HPDE6-E6E7 (cell line): ENCODE data around the gene CCDC148.
"Not testable (repeated sequence)": the region's sequence is repeated elsewhere in the genome, so short reads cannot be mapped to it uniquely, and the experiment has no call there.

ENCODE experiments used
- DNase-seq: peaks from one replicate; pipeline ENCODE4 v3.0.0; 2011; ENCODE audit warnings: missing footprints; ENCODE audit errors: extremely low spot score

Gene CCDC148

DNA sequence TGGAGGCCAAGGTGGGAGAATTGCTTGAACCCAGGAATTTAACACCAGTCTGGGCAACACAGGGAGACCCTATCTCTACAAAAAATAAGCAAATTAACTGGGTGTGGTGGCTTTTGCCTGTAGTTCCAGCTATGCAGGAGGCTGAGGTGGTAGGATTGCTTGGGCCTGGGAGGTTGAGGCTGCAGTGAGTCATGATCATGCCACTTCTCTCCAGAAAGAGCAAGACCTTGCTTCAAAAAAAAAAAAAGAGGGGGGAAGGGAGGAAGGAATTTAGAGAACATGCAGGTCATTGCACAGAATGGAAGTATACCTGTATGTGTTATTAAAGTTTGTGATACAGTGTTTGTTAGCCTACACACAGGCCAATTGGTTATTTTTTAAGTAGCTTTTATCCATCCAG, 26.0 kb upstream of the CCDC148 start:
- DNase-seq: no peak

DNA sequence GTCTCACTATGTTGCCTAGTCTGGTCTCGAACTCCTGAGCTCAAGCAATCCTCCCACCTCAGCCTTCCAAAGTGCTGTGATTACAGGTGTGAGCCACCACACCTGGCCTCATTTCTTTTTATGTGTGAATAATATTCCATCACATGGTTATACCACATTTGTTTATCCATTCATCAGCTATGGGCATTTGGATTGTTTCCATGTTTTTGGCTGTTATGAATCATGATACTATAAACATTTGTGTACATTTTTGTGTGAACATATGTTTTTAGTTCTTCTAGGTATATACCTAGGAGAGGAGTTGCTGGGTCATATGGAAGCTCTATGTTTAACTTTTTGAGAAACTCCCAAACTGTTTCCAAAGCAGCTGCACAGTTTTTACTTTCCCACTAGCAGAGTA, 24.6 kb upstream of the CCDC148 start:
- DNase-seq: no peak

DNA sequence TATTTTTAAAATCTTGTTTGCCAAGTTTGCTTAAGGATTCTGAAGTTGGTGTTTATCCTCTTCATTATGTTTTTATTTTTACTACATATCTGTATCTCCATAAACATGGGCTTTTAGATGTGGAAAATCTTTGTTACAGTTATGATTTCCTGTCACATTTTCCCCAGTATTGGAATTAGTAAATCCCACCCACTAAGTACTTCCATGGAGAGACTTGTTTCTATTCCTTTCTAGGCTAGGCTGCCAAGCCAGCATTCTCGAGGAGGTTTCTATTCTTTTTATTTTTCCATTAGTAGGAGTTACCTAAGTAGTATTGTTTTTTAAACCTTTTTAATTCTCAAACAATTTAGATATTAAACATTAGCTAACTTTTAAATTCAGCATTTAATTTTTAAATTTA, 22.3 kb upstream of the CCDC148 start:
- no peak for DNase-seq

DNA sequence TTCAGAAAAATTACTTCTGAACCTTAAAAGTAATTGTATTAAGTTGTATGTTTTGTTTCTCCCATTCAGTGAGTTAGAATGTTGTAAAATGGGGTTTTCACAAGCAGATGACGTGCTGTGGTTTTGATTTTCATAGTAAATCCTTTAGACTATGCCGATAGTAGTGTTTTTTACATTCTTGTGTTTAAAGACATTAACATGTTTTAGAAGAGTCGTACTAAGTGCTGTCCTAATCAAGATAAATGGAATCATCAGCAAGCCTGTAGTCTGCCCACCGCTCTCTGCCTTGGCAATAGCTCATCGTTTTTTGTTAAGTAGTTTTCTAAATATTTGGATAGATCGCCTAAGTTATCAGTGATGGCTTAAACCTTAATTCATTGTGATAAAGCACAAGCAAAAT, 21.7 kb upstream of the CCDC148 start:
- no peak for DNase-seq

DNA sequence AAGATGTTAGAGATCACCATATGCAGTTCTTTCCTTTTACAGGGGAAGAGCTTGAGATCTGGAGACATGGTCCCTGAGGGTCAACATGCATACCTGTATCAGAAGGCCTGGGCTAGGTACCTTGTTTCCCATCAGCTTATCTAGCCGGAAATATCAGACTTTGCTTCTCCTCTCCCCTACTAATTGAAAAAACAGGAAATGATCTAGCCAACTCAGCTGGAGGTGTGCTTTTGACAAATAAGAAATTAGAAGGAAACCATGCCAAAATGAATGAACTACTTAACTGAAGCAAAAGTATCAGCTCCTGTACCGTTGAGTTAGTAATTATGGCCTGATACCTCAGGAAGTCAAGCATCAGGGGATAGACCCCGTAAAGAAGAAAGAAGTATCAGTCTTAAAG, 20.6 kb upstream of the CCDC148 start:
- no peak for DNase-seq

DNA sequence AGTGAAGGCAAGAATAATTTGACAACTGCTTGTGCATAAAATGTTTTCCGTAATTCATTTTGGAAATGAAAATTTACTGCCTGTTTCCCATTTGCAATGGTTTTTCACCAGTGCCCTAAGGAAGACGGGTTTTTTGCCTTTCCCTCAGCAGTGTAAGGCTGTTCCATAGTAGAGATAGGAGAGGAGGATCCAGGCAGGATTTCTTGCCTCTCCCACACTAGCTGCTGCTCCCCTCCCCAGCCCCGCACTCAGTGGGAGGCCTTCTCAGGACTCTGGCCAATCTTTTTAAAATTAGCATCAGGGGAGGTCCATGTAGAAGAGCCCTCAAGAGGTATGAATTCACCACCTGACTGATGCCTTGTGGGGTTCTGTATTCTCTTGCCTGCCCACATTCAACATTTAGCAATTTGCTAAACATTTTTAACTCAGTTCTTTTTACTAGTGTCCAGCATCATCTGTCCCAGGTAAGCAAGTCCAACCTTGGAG, 18.0 kb upstream of the CCDC148 start:
- not testable (repeated sequence) for DNase-seq

DNA sequence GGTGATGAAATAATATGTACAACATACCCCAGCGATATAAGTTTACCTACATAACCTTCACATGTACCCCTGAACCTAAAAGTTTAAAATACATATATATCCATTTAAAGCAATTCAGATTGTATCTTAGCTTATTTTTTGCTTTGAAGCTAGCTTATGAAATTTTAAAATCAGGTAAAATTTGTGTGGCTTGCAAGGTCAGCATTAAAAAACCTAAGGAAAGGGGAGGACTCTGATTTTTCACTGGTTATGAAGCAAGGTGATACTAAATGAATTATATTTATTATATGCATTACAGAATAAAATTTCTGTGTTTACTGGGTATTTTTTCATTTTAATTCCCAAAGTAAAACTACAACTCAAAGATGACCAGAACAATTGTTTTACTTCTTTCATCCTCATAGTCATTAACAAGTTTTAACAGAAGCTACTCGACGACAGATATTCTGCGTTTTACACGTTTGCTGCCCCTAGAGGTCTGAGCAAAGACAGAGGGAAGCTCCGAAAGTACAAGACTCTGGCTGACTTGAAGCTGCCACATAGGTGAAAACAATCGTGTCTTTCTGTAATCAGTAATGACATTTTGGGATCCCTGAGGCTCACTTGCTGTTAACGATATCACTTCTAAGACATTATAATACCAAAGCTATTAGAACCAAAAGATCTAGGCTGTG, 17.3 kb upstream of the CCDC148 start:
- DNase-seq: no peak

DNA sequence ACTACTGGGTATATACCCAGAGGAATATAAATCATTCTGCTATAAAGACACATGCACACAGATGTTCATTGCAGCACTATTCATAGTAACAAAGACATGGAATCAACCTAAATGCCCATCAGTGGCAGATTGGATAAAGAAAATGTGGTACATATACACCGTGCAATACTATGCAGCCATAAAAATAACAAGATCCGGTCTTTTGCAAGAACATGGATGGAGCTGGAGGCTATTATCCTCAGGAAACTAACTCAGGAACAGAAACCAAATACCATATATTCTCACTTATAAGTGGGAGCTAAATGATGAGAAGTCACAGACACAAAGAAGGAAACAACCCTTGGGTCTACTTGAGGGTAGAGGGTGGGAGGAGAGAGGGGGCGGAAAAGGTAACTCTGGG, 16.7 kb upstream of the CCDC148 start:
- not testable (repeated sequence) for DNase-seq

DNA sequence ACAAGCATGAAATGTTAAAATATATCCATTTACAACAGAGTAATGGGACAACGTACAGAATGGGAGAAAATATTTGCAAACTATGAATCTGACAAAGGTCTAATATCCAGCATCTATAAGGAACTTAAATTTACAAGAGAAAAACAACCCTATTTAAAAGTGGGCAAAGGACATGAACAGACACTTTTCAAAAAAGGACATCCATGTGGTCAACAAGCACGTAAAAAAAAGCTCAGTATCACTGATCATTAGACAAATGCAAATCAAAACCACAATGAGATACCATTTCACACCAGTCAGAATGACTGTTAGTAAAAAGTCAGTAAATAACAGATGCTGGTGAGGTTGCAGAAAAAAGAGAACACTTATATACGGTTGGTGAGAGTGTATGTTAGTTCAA, 16.3 kb upstream of the CCDC148 start:
- not testable (repeated sequence) for DNase-seq

DNA sequence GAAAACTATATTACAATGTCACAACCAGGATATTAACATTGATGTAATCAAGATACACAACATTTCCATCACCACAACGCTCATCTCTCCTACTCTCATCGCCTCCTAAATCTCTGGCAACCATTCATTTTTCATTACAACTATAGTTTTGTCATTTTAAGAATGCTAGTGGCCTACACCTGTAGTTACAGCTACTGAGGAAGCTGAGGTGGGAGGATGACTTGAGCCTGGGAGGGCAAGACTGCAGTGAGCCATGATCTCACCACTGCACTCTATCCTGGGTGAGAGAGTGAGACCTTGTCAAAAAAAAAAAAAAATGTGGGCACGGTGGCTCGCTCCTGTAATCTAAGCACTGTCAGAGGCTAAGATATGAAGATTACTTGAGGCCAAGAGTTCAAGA, 10.7 kb upstream of the CCDC148 start:
- DNase-seq: no peak

DNA sequence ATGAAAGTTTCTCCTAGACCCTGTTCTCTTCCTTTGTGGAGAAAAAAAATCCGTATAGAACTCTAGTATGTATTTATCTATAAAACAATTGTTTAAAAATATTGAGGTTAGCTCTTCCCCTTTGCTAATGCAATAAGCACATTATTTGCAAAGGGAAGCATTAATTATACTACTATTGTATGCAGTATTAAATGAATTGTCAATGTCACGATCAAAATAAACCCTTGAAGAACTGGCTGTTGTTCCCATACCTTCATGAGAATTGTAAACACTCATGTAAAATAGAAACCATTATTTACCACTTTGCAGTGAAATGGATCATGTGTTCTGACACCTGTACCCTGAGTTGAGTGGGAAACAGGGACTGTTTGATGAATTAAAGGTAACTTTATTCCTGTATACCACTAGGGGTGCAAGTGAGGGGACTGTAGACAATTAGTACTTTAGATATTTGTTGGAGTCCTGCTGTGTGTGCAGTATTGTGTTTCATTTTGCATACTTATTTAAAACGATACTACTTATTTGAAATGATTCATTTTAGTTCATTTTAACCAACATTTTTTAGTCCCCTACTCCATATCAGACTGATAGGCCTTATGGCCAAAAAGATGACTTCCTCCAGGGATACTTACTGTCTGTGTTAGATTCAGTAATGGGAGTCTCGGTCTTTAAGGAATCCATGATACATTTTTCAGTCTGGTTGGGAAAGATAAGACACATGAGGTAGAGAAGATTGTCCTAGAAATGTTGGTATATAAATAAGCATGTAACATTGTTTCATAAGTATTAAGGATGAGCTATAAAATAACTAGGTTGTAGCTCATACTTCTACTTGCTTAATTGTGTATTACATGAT, 8.1 kb upstream of the CCDC148 start:
- no peak for DNase-seq

DNA sequence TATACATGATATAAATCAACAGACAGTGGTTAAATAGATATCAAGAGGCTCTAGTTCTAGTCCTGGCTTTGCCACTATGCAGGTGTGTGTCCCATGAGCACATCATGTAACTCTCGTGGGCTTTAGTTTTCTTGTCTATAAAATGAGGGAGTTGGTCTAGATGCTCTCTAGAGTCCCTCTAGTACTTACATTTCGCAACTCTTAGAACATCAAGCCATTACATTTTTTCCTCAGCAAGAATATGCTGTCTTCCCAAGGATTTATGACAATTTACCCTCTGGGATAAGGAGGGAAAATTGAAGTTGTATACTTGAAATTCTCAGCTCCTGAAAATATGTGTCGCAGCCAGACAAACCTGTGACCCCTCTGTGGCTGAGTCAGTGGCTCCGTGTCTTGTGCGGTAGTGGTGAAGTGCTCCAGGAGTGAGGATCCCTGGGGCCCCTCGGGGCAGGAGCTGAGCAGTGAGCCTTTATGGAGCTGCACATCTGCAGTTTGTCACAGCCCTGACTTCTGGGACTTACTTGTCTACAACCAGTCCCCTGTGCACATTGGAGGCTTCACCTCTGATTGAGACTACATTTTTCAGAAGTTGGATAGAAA, 7.0 kb upstream of the CCDC148 start:
- DNase-seq: no peak

DNA sequence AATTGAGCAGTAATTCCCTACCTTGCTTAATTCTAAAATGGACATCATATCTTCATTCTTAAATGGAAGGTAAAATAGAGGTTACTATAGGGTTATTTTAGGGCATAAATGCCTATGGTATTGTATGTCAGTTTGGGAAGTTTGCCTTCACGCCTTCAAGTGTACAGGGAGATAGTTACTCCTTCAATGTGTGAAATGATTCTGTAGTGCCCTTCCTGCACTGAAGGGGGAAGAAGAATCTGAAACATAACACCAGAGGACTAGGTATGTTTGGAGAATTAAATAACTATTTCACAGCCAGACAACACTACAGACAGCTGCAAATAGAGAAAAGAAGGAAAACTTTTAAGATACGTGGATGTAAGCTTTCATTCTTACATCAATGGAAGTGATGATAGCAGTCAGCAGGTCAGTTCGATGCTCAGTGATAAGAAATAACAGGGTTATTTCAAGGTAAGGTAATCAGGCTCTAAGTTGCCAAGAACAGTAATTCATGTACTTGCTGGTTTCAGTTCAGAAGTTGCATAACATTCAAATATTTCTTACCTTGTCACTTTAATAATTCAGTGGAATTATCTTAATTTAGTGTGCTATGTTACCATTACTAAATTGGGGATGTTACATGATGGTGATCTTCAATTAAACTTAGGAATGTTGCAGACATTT, 4.2 kb upstream of the CCDC148 start:
- no peak for DNase-seq

DNA sequence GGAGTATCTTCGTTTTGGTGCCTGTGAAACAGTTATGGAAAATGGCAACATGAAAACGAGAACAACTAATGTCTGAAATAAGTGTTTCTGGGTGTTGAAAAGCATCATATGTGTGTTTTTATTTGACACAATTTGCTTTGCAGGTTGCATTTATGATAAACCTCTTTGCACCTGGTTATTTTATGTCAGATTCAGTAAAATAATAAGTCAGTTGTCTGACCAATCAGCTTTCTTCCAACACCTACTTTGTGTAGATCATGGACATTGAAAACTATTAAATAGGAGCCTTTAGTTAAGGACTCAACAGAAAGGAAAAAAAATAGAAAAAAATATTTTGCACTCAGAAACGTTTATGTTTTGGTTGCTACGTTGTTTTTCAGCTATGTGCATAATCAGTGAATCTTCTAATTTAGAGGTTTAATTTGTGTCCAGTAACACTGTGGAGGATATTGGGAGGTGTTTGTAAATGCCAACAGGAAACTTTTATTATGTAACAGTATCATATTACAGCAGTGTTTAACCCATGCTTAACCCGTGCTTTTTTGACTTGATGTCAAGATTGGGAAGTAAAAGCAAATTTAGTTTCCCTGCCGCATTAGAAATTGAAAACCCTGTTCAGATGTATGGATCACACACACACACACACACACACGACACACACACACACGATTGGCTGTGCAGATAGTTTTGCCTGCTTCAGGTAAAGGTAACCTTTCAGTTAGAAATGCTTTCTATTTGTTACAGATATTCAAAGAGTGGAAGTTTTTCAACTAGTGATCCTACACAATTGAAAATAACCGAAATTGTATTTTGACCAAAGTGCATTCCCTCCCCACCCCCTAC, 2.8 kb upstream of the CCDC148 start:
- DNase-seq: no peak

DNA sequence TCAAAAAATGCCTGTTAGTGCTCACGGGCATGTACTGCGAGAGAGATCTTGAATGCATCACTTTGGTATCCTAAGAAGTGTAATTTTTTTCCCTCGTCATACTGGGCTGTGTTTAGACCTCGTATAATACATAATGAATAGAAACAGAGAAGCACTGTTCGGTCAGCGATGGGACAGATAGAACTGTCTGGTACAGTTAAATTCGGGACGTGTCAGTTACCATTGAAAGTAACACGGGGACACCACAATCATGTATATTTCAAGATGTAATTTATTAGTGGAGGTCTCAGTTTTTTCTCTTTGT, 2.0 kb upstream of the CCDC148 start:
- DNase-seq: no peak

DNA sequence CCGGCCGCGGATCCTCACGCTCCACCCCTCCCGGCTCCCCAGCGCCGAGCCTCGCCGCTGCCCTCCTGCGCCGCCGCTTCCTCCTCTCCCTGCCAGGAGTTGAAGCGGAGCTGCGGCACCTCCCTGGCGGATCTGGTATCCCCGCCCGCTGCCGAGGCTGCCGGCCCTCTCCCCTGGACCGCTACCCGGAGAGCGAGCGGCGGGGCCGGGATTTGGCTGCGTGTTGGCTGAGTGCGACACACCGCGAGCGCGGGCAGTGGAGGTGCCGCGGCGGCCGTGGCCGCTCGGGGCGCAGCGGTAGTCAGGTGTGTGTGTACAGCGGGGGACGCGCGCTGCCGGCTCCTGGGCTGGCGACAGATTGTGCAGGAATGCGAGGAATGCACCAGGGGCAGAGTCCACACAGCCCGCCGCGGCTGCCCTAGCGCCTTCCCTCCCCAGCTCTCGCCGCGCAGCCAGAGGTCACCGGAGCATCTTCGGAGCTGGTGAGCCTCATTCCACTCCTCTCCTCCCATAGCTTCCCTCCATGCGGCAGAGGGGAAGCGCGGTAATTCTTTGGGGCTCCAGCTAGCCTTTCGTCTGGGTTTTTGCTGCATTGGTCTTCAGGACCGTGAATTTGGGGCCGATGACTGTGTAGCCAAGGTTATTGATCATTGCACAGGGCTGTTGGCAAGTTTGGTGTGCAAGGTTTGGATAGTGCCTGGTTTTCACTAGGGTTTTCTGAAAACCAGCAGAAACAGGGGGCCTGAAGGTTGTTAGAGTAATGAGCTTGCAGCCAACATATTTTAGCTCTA, 1.5 kb upstream of the CCDC148 start:
- peak; percentile 44 for DNase-seq

DNA sequence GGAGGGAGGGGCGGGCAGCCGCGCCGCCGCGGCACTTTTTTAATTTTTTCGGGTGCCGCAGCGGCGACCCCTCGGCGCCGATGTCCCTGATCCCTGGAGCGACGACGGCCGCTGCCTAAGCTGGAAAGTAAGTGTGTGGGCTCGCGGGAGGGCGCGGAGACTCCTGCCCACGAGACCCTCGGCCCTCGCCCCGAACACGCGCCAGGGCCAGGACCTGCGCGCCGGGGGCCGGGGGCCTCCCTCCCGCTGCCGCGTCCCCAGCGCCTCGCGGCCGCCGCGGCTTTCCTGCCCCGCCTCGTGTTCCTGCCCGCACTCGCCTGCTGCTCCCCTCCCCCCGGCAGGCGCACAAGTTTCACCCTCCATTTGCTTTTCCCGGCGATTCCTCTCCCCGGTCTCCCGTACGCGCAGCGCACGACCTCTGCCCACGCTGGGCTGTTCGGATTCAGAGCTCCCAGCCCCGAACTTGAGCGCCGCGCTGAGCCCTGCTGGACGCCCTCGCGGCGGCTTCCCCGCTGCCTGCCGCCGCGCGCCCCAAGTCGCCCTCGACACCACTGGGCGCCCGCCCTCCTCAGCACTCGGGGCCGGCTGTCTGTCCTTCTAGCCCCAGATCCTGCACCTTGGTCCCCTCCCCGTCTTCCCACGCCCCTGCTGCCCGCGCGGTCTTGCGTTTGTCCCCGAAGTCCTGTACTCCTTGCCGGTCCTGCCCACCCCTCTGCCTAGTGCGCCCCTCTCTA, 706 bp upstream of the CCDC148 start:
- peak; percentile 51 for DNase-seq

DNA sequence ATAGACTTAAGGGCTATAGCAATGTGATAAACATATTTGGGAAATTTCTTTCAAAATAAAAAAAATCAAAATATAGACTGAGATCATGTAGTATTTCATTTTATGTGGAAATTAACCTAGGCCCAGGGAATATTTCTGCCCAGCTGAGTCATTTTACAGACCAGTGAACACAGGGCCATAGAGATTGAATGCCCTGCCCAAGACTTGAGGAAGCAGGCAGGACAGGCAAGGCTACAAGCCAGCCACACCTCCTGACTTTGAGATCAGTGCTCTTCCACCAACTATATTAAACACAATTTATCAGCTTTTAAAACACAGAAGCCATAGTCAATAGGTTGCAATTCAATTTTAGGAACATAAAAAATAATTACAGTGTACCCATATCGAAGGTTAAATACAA, 12.9 kb downstream of the CCDC148 start:
- no peak for DNase-seq

DNA sequence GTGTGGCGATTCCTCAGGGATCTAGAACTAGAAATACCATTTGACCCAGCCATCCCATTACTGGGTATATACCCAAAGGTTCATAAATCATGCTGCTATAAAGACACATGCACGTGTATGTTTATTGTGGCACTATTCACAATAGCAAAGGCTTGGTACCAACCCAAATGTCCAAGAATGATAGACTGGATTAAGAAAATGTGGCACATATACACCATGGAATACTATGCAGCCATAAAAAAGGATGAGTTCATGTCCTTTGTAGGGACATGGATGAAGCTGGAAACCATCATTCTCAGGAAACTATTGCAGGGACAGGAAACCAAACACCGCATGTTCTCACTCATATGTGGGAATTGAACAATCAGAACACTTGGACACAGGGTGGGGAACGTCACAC, 17.5 kb downstream of the CCDC148 start:
- DNase-seq: not testable (repeated sequence)

DNA sequence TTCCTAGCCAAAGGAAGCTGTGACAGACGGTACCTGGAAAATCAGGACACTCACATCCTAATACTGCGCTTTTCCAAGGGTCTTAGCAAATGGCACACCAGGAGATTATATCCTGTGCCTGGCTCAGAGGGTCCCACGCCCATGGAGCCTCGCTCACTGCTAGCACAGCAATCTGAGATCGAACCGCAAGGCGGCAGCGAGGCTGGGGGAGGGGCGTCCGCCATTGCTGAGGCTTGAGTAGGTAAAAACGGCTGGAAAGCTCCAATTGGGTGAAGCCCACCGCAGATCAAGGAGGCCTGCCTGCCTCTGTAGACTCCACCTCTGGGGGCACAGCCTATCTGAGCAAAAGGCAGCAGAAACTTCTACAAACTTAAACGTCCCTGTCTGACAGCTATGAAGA, 22.8 kb downstream of the CCDC148 start:
- DNase-seq: not testable (repeated sequence)
